ENCODE measurements around the gene CHRM4.

CHRM4 gene

GRCh38 chr11:46362156-46363030 is 29.2 kb downstream of the CHRM4 start:
- peaks cover 8 to 53% (median 47%) of the 10 kb centered on the region in 5 donors for H3K4me1 ChIP-seq (ENCODE audit: control insufficient read depth in 5 of 5, insufficient read depth in 5 of 5, low read length in 5 of 5)
- peaks cover 0 to 26% (median 13%) of the 10 kb centered on the region in 5 donors for H3K36me3 ChIP-seq (ENCODE audit: control insufficient read depth in 5 of 5, insufficient read depth in 5 of 5, low read length in 5 of 5)
- H3K4me3 ChIP-seq (ENCODE audit: low read depth in 1 of 5, low read length in 5 of 5) = peak overlapping the region in 4 of 5 donors; percentile 0 to 62 (median 51)
- no peaks in the 10 kb centered on the region for H3K9me3 ChIP-seq (ENCODE audit: control insufficient read depth in 5 of 5, low read length in 5 of 5)
- H3K27me3 ChIP-seq (ENCODE audit: control insufficient read depth in 5 of 5, insufficient read depth in 4 of 5, low read length in 5 of 5) = no peaks in the 10 kb centered on the region
- H3K27ac ChIP-seq (ENCODE audit: low read depth, low read length) = peak overlapping the region; percentile 69
- H3K9ac ChIP-seq (ENCODE audit: low read length in 5 of 5) = peak overlapping the region; percentile 45 to 83 (median 70)

- no peaks in the 10 kb centered on the region for H3K9me3 ChIP-seq (ENCODE audit: control insufficient read depth in 5 of 5, low read length in 5 of 5)
- peak overlapping the region; percentile 0 to 62 (median 52) for H3K4me3 ChIP-seq (ENCODE audit: low read depth in 1 of 5, low read length in 5 of 5)
- peak overlapping the region; percentile 3 to 83 (median 70) for H3K9ac ChIP-seq (ENCODE audit: low read length in 5 of 5)
- H3K4me1 ChIP-seq (ENCODE audit: control insufficient read depth in 5 of 5, insufficient read depth in 5 of 5, low read length in 5 of 5) = peaks cover 8 to 47% (median 40%) of the 10 kb centered on the region in 5 donors
- H3K27ac ChIP-seq (ENCODE audit: low read depth, low read length) = peak overlapping the region; percentile 56
- H3K27me3 ChIP-seq (ENCODE audit: control insufficient read depth in 5 of 5, insufficient read depth in 4 of 5, low read length in 5 of 5) = no peaks in the 10 kb centered on the region
- H3K36me3 ChIP-seq (ENCODE audit: control insufficient read depth in 5 of 5, insufficient read depth in 5 of 5, low read length in 5 of 5) = peaks cover 0 to 22% (median 14%) of the 10 kb centered on the region in 5 donors
Observed at GRCh38 chr11:46361283-46362155, 30.1 kb downstream of the CHRM4 start.

GRCh38 chr11:46360878-46361277 is 30.7 kb downstream of the CHRM4 start:
- Histone ChIP-seq H3K27ac (ENCODE audit: low read depth, low read length) (peak overlapping the region; percentile 56), H3K9me3 (ENCODE audit: control insufficient read depth in 5 of 5, low read length in 5 of 5) (no peaks in the 10 kb centered on the region), H3K9ac (ENCODE audit: low read length in 5 of 5) (peak overlapping the region in 4 of 5 donors; percentile 3 to 79 (median 71)), H3K4me1 (ENCODE audit: control insufficient read depth in 5 of 5, insufficient read depth in 5 of 5, low read length in 5 of 5) (peaks cover 8 to 51% (median 40%) of the 10 kb centered on the region in 5 donors), H3K36me3 (ENCODE audit: control insufficient read depth in 5 of 5, insufficient read depth in 5 of 5, low read length in 5 of 5) (peaks cover 0 to 22% (median 18%) of the 10 kb centered on the region in 5 donors), H3K27me3 (ENCODE audit: control insufficient read depth in 5 of 5, insufficient read depth in 4 of 5, low read length in 5 of 5) (no peaks in the 10 kb centered on the region), H3K4me3 (ENCODE audit: low read depth in 1 of 5, low read length in 5 of 5) (peak overlapping the region in 4 of 5 donors; percentile 32 to 62 (median 54))

- H3K4me1 ChIP-seq (ENCODE audit: control insufficient read depth in 5 of 5, insufficient read depth in 5 of 5, low read length in 5 of 5) = peaks cover 8 to 49% (median 40%) of the 10 kb centered on the region in 5 donors
- no peaks in the 10 kb centered on the region for H3K9me3 ChIP-seq (ENCODE audit: control insufficient read depth in 5 of 5, low read length in 5 of 5)
- no peaks in the 10 kb centered on the region for H3K27me3 ChIP-seq (ENCODE audit: control insufficient read depth in 5 of 5, insufficient read depth in 4 of 5, low read length in 5 of 5)
- no peak overlapping the region for H3K27ac ChIP-seq (ENCODE audit: low read depth, low read length)
- H3K9ac ChIP-seq (ENCODE audit: low read length in 5 of 5) = no peak overlapping the region
- H3K4me3 ChIP-seq (ENCODE audit: low read depth in 1 of 5, low read length in 5 of 5) = no peak overlapping the region
- peaks cover 0 to 18% (median 17%) of the 10 kb centered on the region in 5 donors for H3K36me3 ChIP-seq (ENCODE audit: control insufficient read depth in 5 of 5, insufficient read depth in 5 of 5, low read length in 5 of 5)
Observed at GRCh38 chr11:46359953-46360352, 31.6 kb downstream of the CHRM4 start.

GRCh38 chr11:46357483-46357936 is 34.1 kb downstream of the CHRM4 start:
- Histone ChIP-seq H3K4me1 (ENCODE audit: control insufficient read depth in 5 of 5, insufficient read depth in 5 of 5, low read length in 5 of 5) (peaks cover 5 to 35% (median 30%) of the 10 kb centered on the region in 5 donors), H3K4me3 (ENCODE audit: low read depth in 1 of 5, low read length in 5 of 5) (no peak overlapping the region), H3K27me3 (ENCODE audit: control insufficient read depth in 5 of 5, insufficient read depth in 4 of 5, low read length in 5 of 5) (no peaks in the 10 kb centered on the region), H3K9me3 (ENCODE audit: control insufficient read depth in 5 of 5, low read length in 5 of 5) (no peaks in the 10 kb centered on the region), H3K9ac (ENCODE audit: low read length in 5 of 5) (no peak overlapping the region), H3K36me3 (ENCODE audit: control insufficient read depth in 5 of 5, insufficient read depth in 5 of 5, low read length in 5 of 5) (peaks cover 0 to 19% (median 11%) of the 10 kb centered on the region in 5 donors), H3K27ac (ENCODE audit: low read depth, low read length) (no peak overlapping the region)

GRCh38 chr11:46356924-46357482 is 34.6 kb downstream of the CHRM4 start:
- Histone ChIP-seq H3K27ac (ENCODE audit: low read depth, low read length) (no peak overlapping the region), H3K27me3 (ENCODE audit: control insufficient read depth in 5 of 5, insufficient read depth in 4 of 5, low read length in 5 of 5) (no peaks in the 10 kb centered on the region), H3K4me1 (ENCODE audit: control insufficient read depth in 5 of 5, insufficient read depth in 5 of 5, low read length in 5 of 5) (peaks cover 2 to 35% (median 30%) of the 10 kb centered on the region in 5 donors), H3K9ac (ENCODE audit: low read length in 5 of 5) (no peak overlapping the region), H3K4me3 (ENCODE audit: low read depth in 1 of 5, low read length in 5 of 5) (no peak overlapping the region), H3K9me3 (ENCODE audit: control insufficient read depth in 5 of 5, low read length in 5 of 5) (no peaks in the 10 kb centered on the region), H3K36me3 (ENCODE audit: control insufficient read depth in 5 of 5, insufficient read depth in 5 of 5, low read length in 5 of 5) (peaks cover 0 to 19% (median 11%) of the 10 kb centered on the region in 5 donors)

- Histone ChIP-seq H3K4me1 (ENCODE audit: control insufficient read depth in 5 of 5, insufficient read depth in 5 of 5, low read length in 5 of 5) (peaks cover 6 to 43% (median 36%) of the 10 kb centered on the region in 5 donors), H3K9ac (ENCODE audit: low read length in 5 of 5) (peak overlapping the region in 3 of 5 donors; percentile 10 to 52 (median 35)), H3K27ac (ENCODE audit: low read depth, low read length) (no peak overlapping the region), H3K4me3 (ENCODE audit: low read depth in 1 of 5, low read length in 5 of 5) (no peak overlapping the region), H3K27me3 (ENCODE audit: control insufficient read depth in 5 of 5, insufficient read depth in 4 of 5, low read length in 5 of 5) (no peaks in the 10 kb centered on the region), H3K36me3 (ENCODE audit: control insufficient read depth in 5 of 5, insufficient read depth in 5 of 5, low read length in 5 of 5) (peaks cover 0 to 19% (median 15%) of the 10 kb centered on the region in 5 donors), H3K9me3 (ENCODE audit: control insufficient read depth in 5 of 5, low read length in 5 of 5) (no peaks in the 10 kb centered on the region)
Observed at GRCh38 chr11:46353698-46354097, 37.9 kb downstream of the CHRM4 start.

GRCh38 chr11:46352063-46352841 is 39.3 kb downstream of the CHRM4 start:
- peak overlapping the region in 3 of 5 donors; percentile 6 to 31 (median 17) for H3K4me3 ChIP-seq (ENCODE audit: low read depth in 1 of 5, low read length in 5 of 5)
- no peaks in the 10 kb centered on the region for H3K27me3 ChIP-seq (ENCODE audit: control insufficient read depth in 5 of 5, insufficient read depth in 4 of 5, low read length in 5 of 5)
- peak overlapping the region; percentile 30 for H3K27ac ChIP-seq (ENCODE audit: low read depth, low read length)
- H3K36me3 ChIP-seq (ENCODE audit: control insufficient read depth in 5 of 5, insufficient read depth in 5 of 5, low read length in 5 of 5) = peaks cover 0 to 19% (median 12%) of the 10 kb centered on the region in 5 donors
- H3K9me3 ChIP-seq (ENCODE audit: control insufficient read depth in 5 of 5, low read length in 5 of 5) = no peaks in the 10 kb centered on the region
- H3K4me1 ChIP-seq (ENCODE audit: control insufficient read depth in 5 of 5, insufficient read depth in 5 of 5, low read length in 5 of 5) = peaks cover 6 to 54% (median 46%) of the 10 kb centered on the region in 5 donors
- H3K9ac ChIP-seq (ENCODE audit: low read length in 5 of 5) = peak overlapping the region in 3 of 5 donors; percentile 17 to 57 (median 46)

GRCh38 chr11:46351606-46352005 is 40.0 kb downstream of the CHRM4 start:
- no peaks in the 10 kb centered on the region for H3K9me3 ChIP-seq (ENCODE audit: control insufficient read depth in 5 of 5, low read length in 5 of 5)
- peak overlapping the region in 3 of 5 donors; percentile 17 to 52 (median 46) for H3K9ac ChIP-seq (ENCODE audit: low read length in 5 of 5)
- no peaks in the 10 kb centered on the region for H3K27me3 ChIP-seq (ENCODE audit: control insufficient read depth in 5 of 5, insufficient read depth in 4 of 5, low read length in 5 of 5)
- peaks cover 9 to 58% (median 51%) of the 10 kb centered on the region in 5 donors for H3K4me1 ChIP-seq (ENCODE audit: control insufficient read depth in 5 of 5, insufficient read depth in 5 of 5, low read length in 5 of 5)
- H3K4me3 ChIP-seq (ENCODE audit: low read depth in 1 of 5, low read length in 5 of 5) = peak overlapping the region in 2 of 5 donors; percentile 17 to 31
- H3K36me3 ChIP-seq (ENCODE audit: control insufficient read depth in 5 of 5, insufficient read depth in 5 of 5, low read length in 5 of 5) = peaks cover 0 to 19% (median 10%) of the 10 kb centered on the region in 5 donors
- peak overlapping the region; percentile 30 for H3K27ac ChIP-seq (ENCODE audit: low read depth, low read length)

Data from subcutaneous abdominal adipose tissue (tissue), 5 donors.